GM06990 (cell line): Measurements from ENCODE around the gene MEIS3.

ENCODE experiments used
- DNase-seq: peaks from one replicate; pipeline ENCODE4 v3.0.0-alpha.2; 2011; ENCODE audit not compliant: insufficient read length; ENCODE audit errors: extremely low read depth
- H3K27me3 ChIP-seq: replicated peaks from 2 replicates; pipeline ENCODE4 v1.6.0; 2011; ENCODE audit warnings: low read length; ENCODE audit not compliant: control insufficient read depth, insufficient read depth
- H3K36me3 ChIP-seq: 2 replicates; pipeline ENCODE4 v1.5.1; 2011; ENCODE audit warnings: low read length; ENCODE audit not compliant: control insufficient read depth, insufficient read depth
- H3K4me3 ChIP-seq: replicated peaks from 2 replicates; pipeline ENCODE4 v1.5.1; 2011; ENCODE audit warnings: low read depth, mild to moderate bottlenecking, control low read depth, low read length
- CTCF ChIP-seq: IDR thresholded peaks from 2 replicates; pipeline ENCODE4 v1.5.1; 2011; ENCODE audit warnings: low read length, control low read depth, mild to moderate bottlenecking, inconsistent platforms; ENCODE audit not compliant: insufficient read depth, poor library complexity, severe bottlenecking

Gene MEIS3

GRCh38 chr19:47435196-47435595, 15.9 kb upstream of the MEIS3 start:
- Histone ChIP-seq H3K36me3 (no peaks in the 10 kb centered on the region), H3K4me3 (no peak overlapping the region), H3K27me3 (no peaks in the 10 kb centered on the region; the same call in 1 of the 2 replicates)
- no peak for DNase-seq
- no peak for TF ChIP-seq CTCF

- DNase-seq, result no peak
- H3K4me3 ChIP-seq, result no peak overlapping the region
- no peaks in the 10 kb centered on the region; the same call in 1 of the 2 replicates for H3K27me3 ChIP-seq
- TF ChIP-seq CTCF, result no peak
- no peaks in the 10 kb centered on the region for H3K36me3 ChIP-seq
Observed at GRCh38 chr19:47434088-47434487, 14.8 kb upstream of the MEIS3 start.

- no peak for TF ChIP-seq CTCF
- no peaks in the 10 kb centered on the region for H3K36me3 ChIP-seq
- DNase-seq, result no peak
- no peaks in the 10 kb centered on the region; the same call in 1 of the 2 replicates for H3K27me3 ChIP-seq
- no peak overlapping the region for H3K4me3 ChIP-seq
Observed at GRCh38 chr19:47433121-47433520, 13.8 kb upstream of the MEIS3 start.

GRCh38 chr19:47432499-47432898, 13.2 kb upstream of the MEIS3 start:
- no peak for DNase-seq
- Histone ChIP-seq H3K4me3 (no peak overlapping the region), H3K36me3 (no peaks in the 10 kb centered on the region), H3K27me3 (no peaks in the 10 kb centered on the region; the same call in 1 of the 2 replicates)
- TF ChIP-seq CTCF, result no peak

- no peak overlapping the region for H3K4me3 ChIP-seq
- H3K27me3 ChIP-seq, result no peaks in the 10 kb centered on the region; the same call in 1 of the 2 replicates
- H3K36me3 ChIP-seq, result no peaks in the 10 kb centered on the region
- no peak for DNase-seq
- TF ChIP-seq CTCF, result no peak
Observed at GRCh38 chr19:47432091-47432490, 12.8 kb upstream of the MEIS3 start.
